SK-N-MC (cell line): ENCODE results near the gene SMIM13.
A peak's percentile ranks its signal among the peaks of the same experiment; 100 is the strongest.

Experiments
- DNase-seq: peaks from one replicate; pipeline ENCODE4 v3.0.0-alpha.2; 2011; ENCODE audit warnings: low read depth, low spot score
- H3K27ac ChIP-seq: fragments of 200-600 bp; sonication (generic); 2 replicates; pipeline ENCODE4 v1.5.1; 2016; ENCODE audit warnings: mixed run types
- H3K36me3 ChIP-seq: fragments of 200-600 bp; sonication (generic); 2 replicates; pipeline ENCODE4 v1.6.1; 2017; ENCODE audit warnings: antibody characterized with exemption, low read length, mixed read lengths; ENCODE audit not compliant: insufficient read depth
- H3K4me3 ChIP-seq: fragments of 200-600 bp; sonication (generic); 2 replicates; pipeline ENCODE4 v1.5.1; 2016
- H3K9ac ChIP-seq: fragments of 200-600 bp; sonication (generic); 2 replicates; pipeline ENCODE4 v1.8.0; 2017; ENCODE audit warnings: mixed run types, mixed read lengths; ENCODE audit not compliant: insufficient read length
- H3K9me3 ChIP-seq: fragments of 200-600 bp; sonication (generic); 2 replicates; pipeline ENCODE4 v1.6.1; 2017; ENCODE audit warnings: low read depth, mild to moderate bottlenecking, antibody characterized with exemption, low read length, moderate library complexity, mixed read lengths
- EZH2 ChIP-seq: fragments of 200-600 bp; sonication (generic); IDR thresholded peaks from one replicate; pipeline ENCODE4 v1.6.1; 2017; ENCODE audit warnings: antibody characterized with exemption
- FOXP2 ChIP-seq: optimal IDR thresholded peaks from 2 replicates; pipeline ENCODE3; 2011; ENCODE audit warnings: mild to moderate bottlenecking, moderate library complexity; ENCODE audit not compliant: insufficient read depth; ENCODE audit errors: extremely low read length, control extremely low read depth
- POLR2AphosphoS5 ChIP-seq: IDR thresholded peaks from 2 replicates; pipeline ENCODE4 v1.6.1; 2012; ENCODE audit warnings: mild to moderate bottlenecking, low read depth, low read length, borderline replicate concordance

The SMIM13 gene

DNA sequence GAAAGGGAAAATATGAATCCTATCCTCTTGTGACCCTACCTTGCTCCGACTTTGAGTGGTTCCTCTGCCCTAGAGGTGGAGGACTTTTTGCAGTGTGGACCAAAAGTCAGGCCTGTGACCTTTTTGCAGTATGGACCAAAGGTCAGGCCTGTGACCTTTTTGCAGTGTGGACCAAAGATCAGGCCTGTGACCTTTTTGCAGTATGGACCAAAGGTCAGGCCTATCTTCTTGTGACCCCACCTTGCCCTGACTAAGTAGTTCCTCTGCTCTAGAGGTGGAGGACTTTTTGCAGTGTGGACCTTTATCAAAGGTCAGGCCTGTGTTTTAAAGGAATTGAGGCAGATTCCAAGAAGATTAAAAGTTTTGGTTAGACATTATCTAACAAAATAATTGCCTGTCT is 28.7 kb downstream of the SMIM13 start:
- H3K27ac ChIP-seq = no peak overlapping the region
- peaks cover 7% of the 10 kb centered on the region; the same call in 1 of the 2 replicates for H3K36me3 ChIP-seq
- H3K4me3 ChIP-seq = no peak overlapping the region
- H3K9ac ChIP-seq = no peak overlapping the region
- no peaks in the 10 kb centered on the region for H3K9me3 ChIP-seq
- no peak for DNase-seq
- TF ChIP-seq EZH2 (no peak), FOXP2 (no peak), POLR2AphosphoS5 (no peak)

DNA sequence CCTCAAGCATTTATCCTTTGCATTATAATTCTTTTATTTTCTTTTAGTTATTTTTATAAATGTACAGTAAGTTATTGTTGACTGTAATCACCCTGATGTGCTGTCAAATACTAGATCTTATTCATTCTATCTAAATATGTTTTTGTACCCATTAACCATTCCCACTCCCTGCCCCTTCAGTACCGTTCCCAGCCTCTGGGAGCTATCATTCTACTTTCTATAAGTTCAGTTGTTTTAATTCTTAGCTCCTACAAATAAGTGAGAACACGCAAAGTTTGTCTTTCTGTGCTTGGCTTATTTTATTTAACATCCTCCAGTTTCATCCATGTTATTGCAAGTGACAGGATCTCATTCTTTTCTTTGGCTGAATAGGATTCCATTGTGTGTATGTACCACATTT is 30.3 kb downstream of the SMIM13 start:
- Histone ChIP-seq H3K27ac (no peak overlapping the region), H3K9me3 (no peaks in the 10 kb centered on the region), H3K9ac (no peak overlapping the region), H3K36me3 (peaks cover 7% of the 10 kb centered on the region; the same call in 1 of the 2 replicates), H3K4me3 (no peak overlapping the region)
- DNase-seq = no peak
- no peak for TF ChIP-seq POLR2AphosphoS5
- TF ChIP-seq FOXP2 = no peak
- TF ChIP-seq EZH2 = no peak

DNA sequence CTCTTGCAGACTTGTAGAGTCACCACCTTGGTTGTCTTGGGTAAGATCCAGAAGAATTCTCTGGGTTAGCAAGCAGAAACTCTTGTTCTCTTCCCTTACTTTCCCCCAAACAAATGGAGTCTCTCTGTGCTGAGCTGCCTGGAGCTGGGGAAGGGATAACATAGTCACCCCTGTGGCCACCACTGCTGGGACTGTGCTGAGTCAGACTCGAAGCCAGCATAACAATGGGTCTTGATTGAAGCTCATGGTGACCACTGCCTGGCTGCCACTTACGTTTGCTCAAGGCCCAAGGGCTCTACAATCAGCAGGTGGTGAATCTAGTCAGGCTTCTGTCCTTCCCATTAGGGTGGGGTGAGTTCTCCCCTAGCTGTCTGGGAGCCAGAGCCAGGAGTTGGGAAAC is 33.2 kb downstream of the SMIM13 start:
- H3K4me3 ChIP-seq = no peak overlapping the region
- DNase-seq = no peak
- H3K36me3 ChIP-seq = peaks cover 15% of the 10 kb centered on the region
- no peak overlapping the region for H3K27ac ChIP-seq
- TF ChIP-seq POLR2AphosphoS5 (no peak), EZH2 (no peak), FOXP2 (no peak)
- H3K9me3 ChIP-seq = no peaks in the 10 kb centered on the region
- H3K9ac ChIP-seq = no peak overlapping the region

DNA sequence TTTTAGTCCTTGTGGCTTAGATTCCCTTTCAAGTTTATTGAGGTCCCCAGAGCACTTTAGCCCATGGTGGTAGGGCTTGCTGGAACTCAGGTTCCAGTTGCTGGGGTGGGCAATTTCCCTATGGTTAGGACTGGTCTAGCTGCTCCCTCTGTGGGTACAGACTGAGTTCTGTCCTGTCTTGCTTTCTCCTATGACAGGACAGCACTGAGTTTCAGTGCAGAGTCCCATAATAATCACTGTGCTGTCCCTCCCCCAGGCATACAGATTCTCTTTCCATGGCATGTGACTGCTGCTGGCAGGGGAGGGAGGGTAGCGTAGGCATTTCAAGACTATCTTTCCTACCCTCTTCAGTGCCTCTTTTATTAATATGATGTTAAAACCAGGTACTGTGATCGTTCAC is 35.0 kb downstream of the SMIM13 start:
- Histone ChIP-seq H3K9me3 (no peaks in the 10 kb centered on the region), H3K27ac (no peak overlapping the region), H3K9ac (no peak overlapping the region), H3K36me3 (peaks cover 17% of the 10 kb centered on the region), H3K4me3 (no peak overlapping the region)
- no peak for TF ChIP-seq FOXP2
- no peak for TF ChIP-seq EZH2
- TF ChIP-seq POLR2AphosphoS5 = no peak
- DNase-seq = no peak

DNA sequence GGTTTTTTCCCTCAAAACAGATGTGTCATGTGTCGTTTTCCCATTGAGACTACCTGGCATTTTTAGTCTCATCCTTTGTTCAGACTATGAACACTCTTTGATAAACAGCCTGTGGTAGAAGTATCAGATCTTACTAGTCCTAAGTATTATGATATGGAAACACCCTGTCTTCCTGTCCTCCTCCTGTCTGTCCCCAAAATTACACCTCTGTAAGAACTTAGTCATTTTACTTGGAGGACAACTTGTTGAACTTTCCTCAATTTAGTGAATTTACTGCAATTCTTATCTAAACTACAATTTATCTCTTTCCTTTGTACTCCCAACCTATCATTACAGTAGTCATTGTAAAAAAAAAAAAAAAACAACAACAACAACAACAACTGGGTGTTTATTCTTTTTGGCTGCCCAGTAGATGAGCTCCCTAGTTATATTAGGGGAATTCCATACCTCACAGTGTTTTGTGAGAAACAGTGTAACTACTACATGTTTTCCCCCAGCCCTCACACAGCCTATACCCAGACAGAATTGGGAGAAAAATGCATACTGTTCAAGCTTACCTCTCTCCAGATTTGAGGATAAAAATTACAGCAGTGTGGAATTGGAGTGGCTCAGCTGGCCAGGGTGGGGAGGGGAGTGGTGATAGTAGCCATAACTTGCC is 36.4 kb downstream of the SMIM13 start:
- no peak for DNase-seq
- no peak for TF ChIP-seq FOXP2
- no peak for TF ChIP-seq POLR2AphosphoS5
- no peak for TF ChIP-seq EZH2
- Histone ChIP-seq H3K36me3 (peaks cover 25% of the 10 kb centered on the region), H3K27ac (no peak overlapping the region), H3K9ac (no peak overlapping the region), H3K9me3 (no peaks in the 10 kb centered on the region), H3K4me3 (no peak overlapping the region)

DNA sequence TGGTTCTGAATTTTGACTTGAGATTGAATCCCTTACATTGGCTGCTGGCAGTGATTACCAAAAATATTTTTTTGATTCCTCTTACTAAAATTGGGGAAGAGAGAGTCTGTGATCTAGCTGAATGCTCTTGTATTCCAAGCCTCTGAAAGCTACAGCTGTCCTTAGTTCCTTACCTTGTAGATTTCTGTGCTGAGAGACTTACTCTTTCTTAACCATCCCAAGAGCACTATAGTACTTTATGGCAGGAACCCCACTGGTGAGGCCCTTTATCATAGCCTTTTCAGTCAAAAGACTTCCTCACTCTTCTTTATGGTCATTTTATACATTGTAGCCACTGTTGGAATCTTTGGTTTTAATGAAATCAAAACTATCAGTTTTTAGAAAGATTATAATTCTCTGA is 37.0 kb downstream of the SMIM13 start:
- no peak overlapping the region for H3K9ac ChIP-seq
- H3K27ac ChIP-seq = no peak overlapping the region
- TF ChIP-seq FOXP2 = no peak
- TF ChIP-seq EZH2 = no peak

DNA sequence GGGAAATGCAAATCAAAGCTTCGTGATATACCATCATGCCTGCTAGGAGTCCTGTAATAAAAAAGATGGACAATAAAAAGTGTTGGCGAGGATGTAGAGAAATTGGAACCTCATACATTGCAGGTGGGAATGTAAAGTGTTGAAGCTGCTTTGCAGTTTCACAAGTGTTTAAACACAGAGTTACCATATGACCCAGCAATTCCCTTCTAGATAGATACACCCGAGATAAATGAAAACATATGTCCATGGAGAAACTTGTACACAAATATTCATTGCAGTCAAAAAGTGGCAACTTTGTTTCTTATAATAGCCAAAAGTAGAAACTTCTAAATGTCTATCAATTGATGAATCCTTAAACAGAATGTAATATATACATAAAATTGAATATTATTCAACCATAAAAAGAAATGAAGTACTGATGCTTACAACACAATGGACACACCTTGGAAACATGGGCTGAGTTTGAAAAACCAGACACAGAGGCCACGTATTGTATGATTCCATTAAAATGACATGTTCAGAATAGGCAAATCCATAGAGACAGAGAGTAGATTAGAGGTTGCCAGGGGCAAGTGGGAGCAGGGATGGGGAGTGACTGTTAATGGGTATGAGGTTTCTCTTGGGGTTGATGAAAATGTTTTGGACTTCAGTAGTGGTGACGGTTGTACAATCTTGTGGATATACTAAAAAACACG is 38.7 kb downstream of the SMIM13 start:
- Histone ChIP-seq H3K9me3 (no peaks in the 10 kb centered on the region), H3K9ac (no peak overlapping the region), H3K4me3 (no peak overlapping the region), H3K27ac (no peak overlapping the region), H3K36me3 (peaks cover 30% of the 10 kb centered on the region)
- TF ChIP-seq POLR2AphosphoS5 (no peak), EZH2 (no peak), FOXP2 (no peak)
- DNase-seq = no peak

More for the DNA sequence above, 37.0 kb downstream of the SMIM13 start:
- Histone ChIP-seq H3K4me3 (no peak overlapping the region), H3K9me3 (no peaks in the 10 kb centered on the region), H3K36me3 (peaks cover 30% of the 10 kb centered on the region)
- DNase-seq = no peak

DNA sequence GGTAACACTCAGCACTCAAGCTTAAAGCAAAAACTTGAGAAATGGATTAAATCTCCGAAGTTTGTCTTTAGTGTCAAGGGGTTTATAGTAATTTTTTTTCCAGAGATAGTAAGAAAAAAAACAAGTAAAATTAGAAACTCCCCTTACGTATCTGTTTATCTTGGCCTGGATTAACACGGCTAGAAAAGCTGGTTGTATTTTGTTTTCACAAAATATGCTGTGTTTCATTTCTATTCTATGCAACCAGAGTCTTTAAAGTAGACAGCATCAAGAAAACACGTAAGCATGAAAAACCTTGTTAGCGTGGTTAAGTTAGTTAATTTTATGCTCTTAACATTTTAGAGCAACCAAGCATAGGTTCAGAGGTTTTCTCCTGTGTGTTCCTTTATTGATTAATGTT is 39.6 kb downstream of the SMIM13 start:
- Histone ChIP-seq H3K9me3 (no peaks in the 10 kb centered on the region), H3K36me3 (peaks cover 30% of the 10 kb centered on the region), H3K9ac (no peak overlapping the region), H3K27ac (no peak overlapping the region), H3K4me3 (no peak overlapping the region)
- no peak for DNase-seq
- TF ChIP-seq POLR2AphosphoS5 (no peak), FOXP2 (no peak), EZH2 (no peak)

DNA sequence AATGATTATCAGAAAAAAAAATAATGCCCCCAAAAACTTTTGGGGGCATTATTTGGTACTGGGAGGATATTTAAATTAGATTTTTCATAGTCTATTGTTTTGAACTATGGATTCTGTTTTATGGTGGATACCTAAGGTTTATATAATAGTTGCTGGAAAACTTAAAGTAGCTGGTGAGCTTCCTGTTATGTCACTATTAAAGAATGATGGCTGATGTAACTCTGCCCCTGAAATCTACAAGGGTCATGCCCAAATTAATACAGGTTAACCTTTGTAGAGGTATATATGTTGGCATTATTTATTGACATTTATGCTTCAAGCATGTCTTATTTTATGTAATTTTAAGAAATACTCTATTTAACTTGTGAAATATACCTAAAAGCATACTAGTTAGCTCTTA is 43.2 kb downstream of the SMIM13 start:
- TF ChIP-seq EZH2 = no peak
- TF ChIP-seq FOXP2 = no peak
- no peak for TF ChIP-seq POLR2AphosphoS5
- Histone ChIP-seq H3K27ac (0 out of 2 replicates have a peak overlapping the region, but pooled peaks have one; percentile 35), H3K4me3 (no peak overlapping the region), H3K9me3 (no peaks in the 10 kb centered on the region), H3K9ac (no peak overlapping the region), H3K36me3 (peaks cover 24% of the 10 kb centered on the region)
- no peak for DNase-seq
